Effector CD4-positive, alpha-beta T cell (primary cell): Measurements from ENCODE around the gene IGSF9.

Experiments
- DNase-seq: peaks from one replicate; pipeline ENCODE4 v3.0.0-alpha.2; 2020

The IGSF9 gene

GRCh38 chr1:159972443-159973205, 27.2 kb upstream of the IGSF9 start:
- DNase-seq: no peak

- DNase-seq: no peak
Measured at GRCh38 chr1:159970932-159971342, 25.5 kb upstream of the IGSF9 start.

GRCh38 chr1:159968901-159969300, 23.5 kb upstream of the IGSF9 start:
- DNase-seq: no peak

GRCh38 chr1:159965263-159965662, 19.9 kb upstream of the IGSF9 start:
- no peak for DNase-seq

- DNase-seq: no peak
Measured at GRCh38 chr1:159964144-159964543, 18.7 kb upstream of the IGSF9 start.

GRCh38 chr1:159962176-159962575, 16.8 kb upstream of the IGSF9 start:
- no peak for DNase-seq

- no peak for DNase-seq
Measured at GRCh38 chr1:159961636-159962035, 16.2 kb upstream of the IGSF9 start.

GRCh38 chr1:159960721-159961381, 15.4 kb upstream of the IGSF9 start:
- DNase-seq: no peak

GRCh38 chr1:159959451-159959850, 14.0 kb upstream of the IGSF9 start:
- DNase-seq: no peak

- DNase-seq: no peak
Measured at GRCh38 chr1:159958719-159959380, 13.4 kb upstream of the IGSF9 start.

GRCh38 chr1:159957824-159958268, 12.4 kb upstream of the IGSF9 start:
- no peak for DNase-seq

- DNase-seq: no peak
Measured at GRCh38 chr1:159955456-159955855, 10.0 kb upstream of the IGSF9 start.

- no peak for DNase-seq
Measured at GRCh38 chr1:159953536-159954515, 8.4 kb upstream of the IGSF9 start, which contains the start of gene SLAMF9. SLAMF9 (minus strand) TSS chr1:159954237; CDS start chr1:159954137, 100 bp downstream.

GRCh38 chr1:159952932-159953331, 7.5 kb upstream of the IGSF9 start:
- no peak for DNase-seq

- DNase-seq: no peak
Measured at GRCh38 chr1:159951551-159951950, 6.1 kb upstream of the IGSF9 start.

GRCh38 chr1:159951016-159951415, 5.6 kb upstream of the IGSF9 start:
- DNase-seq: no peak

GRCh38 chr1:159949981-159950381, 4.6 kb upstream of the IGSF9 start:
- no peak for DNase-seq

- no peak for DNase-seq
Measured at GRCh38 chr1:159949123-159949522, 3.7 kb upstream of the IGSF9 start.

GRCh38 chr1:159947942-159948341, 2.5 kb upstream of the IGSF9 start:
- no peak for DNase-seq

- DNase-seq: no peak
Measured at GRCh38 chr1:159946242-159947187, 1.1 kb upstream of the IGSF9 start.
